ENCODE measurements around the gene MYL6. TPM values are rescaled to one million over a fixed set of nuclear protein-coding genes. Genes with fewer than 3 reads are reported as not detected.

MYL6 gene
- total RNA-seq, 1 donor from 2014 or later = 1,365 TPM

GRCh38 chr12:56197921-56198635, 39.9 kb downstream of the MYL6 start:
- TF ChIP-seq, protein P1, sequence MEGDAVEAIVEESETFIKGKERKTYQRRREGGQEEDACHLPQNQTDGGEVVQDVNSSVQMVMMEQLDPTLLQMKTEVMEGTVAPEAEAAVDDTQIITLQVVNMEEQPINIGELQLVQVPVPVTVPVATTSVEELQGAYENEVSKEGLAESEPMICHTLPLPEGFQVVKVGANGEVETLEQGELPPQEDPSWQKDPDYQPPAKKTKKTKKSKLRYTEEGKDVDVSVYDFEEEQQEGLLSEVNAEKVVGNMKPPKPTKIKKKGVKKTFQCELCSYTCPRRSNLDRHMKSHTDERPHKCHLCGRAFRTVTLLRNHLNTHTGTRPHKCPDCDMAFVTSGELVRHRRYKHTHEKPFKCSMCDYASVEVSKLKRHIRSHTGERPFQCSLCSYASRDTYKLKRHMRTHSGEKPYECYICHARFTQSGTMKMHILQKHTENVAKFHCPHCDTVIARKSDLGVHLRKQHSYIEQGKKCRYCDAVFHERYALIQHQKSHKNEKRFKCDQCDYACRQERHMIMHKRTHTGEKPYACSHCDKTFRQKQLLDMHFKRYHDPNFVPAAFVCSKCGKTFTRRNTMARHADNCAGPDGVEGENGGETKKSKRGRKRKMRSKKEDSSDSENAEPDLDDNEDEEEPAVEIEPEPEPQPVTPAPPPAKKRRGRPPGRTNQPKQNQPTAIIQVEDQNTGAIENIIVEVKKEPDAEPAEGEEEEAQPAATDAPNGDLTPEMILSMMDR (IDR thresholded peaks at IDR 0.05; ENCODE audit: insufficient read depth, low read length, poor library complexity, severe bottlenecking) = no peak
- Histone ChIP-seq H3K27me3 (ENCODE audit: control insufficient read depth, insufficient read depth, low read length) (no peaks in the 10 kb centered on the region), H3K36me3 (ENCODE audit: control insufficient read depth, insufficient read depth, low read length) (no peaks in the 10 kb centered on the region), H3K4me3 (ENCODE audit: low read depth, low read length) (no peak overlapping the region)
- no peak for DNase-seq (ENCODE audit: low read depth)

DNA sequence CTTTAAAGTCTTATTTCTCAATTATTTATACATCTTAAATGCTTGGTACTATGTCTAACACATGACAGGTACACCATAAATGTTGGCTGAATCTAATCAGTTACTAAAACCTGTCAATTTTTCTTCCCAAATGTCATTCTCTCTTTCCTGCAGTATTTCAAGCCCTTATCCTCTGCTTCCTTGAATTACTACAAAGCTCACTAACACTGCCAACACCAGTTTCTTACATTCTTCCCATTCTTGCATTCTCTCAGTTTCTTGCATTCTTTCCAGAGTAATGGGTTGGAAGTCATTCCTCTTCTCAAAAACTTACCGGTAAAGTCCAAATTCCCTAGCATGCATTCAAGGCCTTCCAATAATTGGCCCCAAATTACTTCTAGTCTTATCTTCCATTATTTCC, 40.7 kb downstream of the MYL6 start:
- H3K36me3 ChIP-seq (ENCODE audit: control insufficient read depth, insufficient read depth, low read length) = no peaks in the 10 kb centered on the region
- no peaks in the 10 kb centered on the region for H3K27me3 ChIP-seq (ENCODE audit: control insufficient read depth, insufficient read depth, low read length)
- TF ChIP-seq, protein P1 (IDR thresholded peaks at IDR 0.05; ENCODE audit: insufficient read depth, low read length, poor library complexity, severe bottlenecking) = no peak
- no peak for DNase-seq (ENCODE audit: low read depth)
- no peak overlapping the region for H3K4me3 ChIP-seq (ENCODE audit: low read depth, low read length)

DNA sequence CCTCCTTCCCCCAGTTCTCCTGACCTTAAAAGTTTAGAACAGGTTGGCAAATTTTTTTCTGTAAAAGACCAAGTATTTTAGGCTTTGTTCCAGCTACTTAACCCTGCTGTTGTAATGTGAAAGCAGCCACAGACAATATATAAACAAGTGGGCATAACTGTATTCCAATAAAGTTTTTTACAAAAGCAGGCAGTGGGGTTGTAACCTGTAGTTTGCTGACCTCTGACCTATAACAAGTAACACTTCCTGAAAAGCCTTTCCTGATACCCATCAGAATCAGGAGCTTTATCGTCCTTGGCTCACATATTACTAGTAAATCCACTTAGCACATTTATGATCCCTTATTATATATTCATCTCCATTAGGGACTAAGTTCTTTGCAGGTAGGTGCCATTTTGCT, 44.2 kb downstream of the MYL6 start:
- DNase-seq (ENCODE audit: low read depth) = no peak
- Histone ChIP-seq H3K27me3 (ENCODE audit: control insufficient read depth, insufficient read depth, low read length) (no peaks in the 10 kb centered on the region), H3K36me3 (ENCODE audit: control insufficient read depth, insufficient read depth, low read length) (peaks cover 4% of the 10 kb centered on the region), H3K4me3 (ENCODE audit: low read depth, low read length) (no peak overlapping the region)
- TF ChIP-seq, protein P1 (IDR thresholded peaks at IDR 0.05; ENCODE audit: insufficient read depth, low read length, poor library complexity, severe bottlenecking) = no peak

- no peaks in the 10 kb centered on the region for H3K27me3 ChIP-seq (ENCODE audit: control insufficient read depth, insufficient read depth, low read length)
- no peak overlapping the region for H3K4me3 ChIP-seq (ENCODE audit: low read depth, low read length)
- DNase-seq (ENCODE audit: low read depth) = no peak
- TF ChIP-seq, protein P1 (IDR thresholded peaks at IDR 0.05; ENCODE audit: insufficient read depth, low read length, poor library complexity, severe bottlenecking) = no peak
- H3K36me3 ChIP-seq (ENCODE audit: control insufficient read depth, insufficient read depth, low read length) = peaks cover 4% of the 10 kb centered on the region
Observed at GRCh38 chr12:56202838-56203237, 44.7 kb downstream of the MYL6 start.

- Histone ChIP-seq H3K36me3 (ENCODE audit: control insufficient read depth, insufficient read depth, low read length) (peaks cover 4% of the 10 kb centered on the region), H3K4me3 (ENCODE audit: low read depth, low read length) (no peak overlapping the region), H3K27me3 (ENCODE audit: control insufficient read depth, insufficient read depth, low read length) (no peaks in the 10 kb centered on the region)
- TF ChIP-seq, protein P1 (IDR thresholded peaks at IDR 0.05; ENCODE audit: insufficient read depth, low read length, poor library complexity, severe bottlenecking) = no peak
- DNase-seq (ENCODE audit: low read depth) = no peak
Observed at GRCh38 chr12:56204275-56204674, 46.1 kb downstream of the MYL6 start.

DNA sequence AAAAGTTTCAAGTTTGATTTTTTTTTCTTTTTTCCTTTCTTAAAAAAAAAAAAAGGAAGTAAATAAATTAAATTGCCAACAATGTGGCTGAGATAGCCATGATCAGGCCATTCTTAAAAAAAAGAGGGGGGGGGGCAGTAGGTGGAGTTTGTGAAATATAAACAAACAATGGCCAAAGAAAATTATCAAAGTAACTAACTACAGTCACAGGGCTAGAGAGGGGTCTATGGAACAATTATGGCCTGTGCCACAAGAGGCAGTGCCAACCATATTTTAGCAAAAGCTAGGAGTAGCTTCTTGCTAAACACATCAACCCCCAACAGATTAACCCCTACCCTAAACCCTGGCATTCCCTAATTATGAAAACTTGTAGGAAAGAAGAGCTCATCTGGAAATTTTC, 47.3 kb downstream of the MYL6 start:
- H3K36me3 ChIP-seq (ENCODE audit: control insufficient read depth, insufficient read depth, low read length) = peaks cover 7% of the 10 kb centered on the region
- H3K4me3 ChIP-seq (ENCODE audit: low read depth, low read length) = no peak overlapping the region

More for the DNA sequence above, 47.3 kb downstream of the MYL6 start:
- TF ChIP-seq, protein P1 (IDR thresholded peaks at IDR 0.05; ENCODE audit: insufficient read depth, low read length, poor library complexity, severe bottlenecking) = no peak
- DNase-seq (ENCODE audit: low read depth) = no peak
- H3K27me3 ChIP-seq (ENCODE audit: control insufficient read depth, insufficient read depth, low read length) = no peaks in the 10 kb centered on the region

Measured in kidney epithelial cell (primary cell).